Natural killer cell (primary cell): ENCODE data around the gene DHX8. TPM values are rescaled to one million over a fixed set of nuclear protein-coding genes. Genes with fewer than 3 reads are reported as not detected.

Experiments
- ATAC-seq, 3 donors: fragments of 150-1000 bp in 2 of 3; fragments of 200-7000 bp in 1 of 3; cut with Tn5 transposase; 1 replicate in 1 of 3; 2 replicates in 2 of 3; pipeline ENCODE4 v1.10.0; 2021; ENCODE audit warnings: mild to moderate bottlenecking in 2 of 3, moderate library complexity in 2 of 3
- DNase-seq, 2 donors: peaks; one replicate each; pipeline versions ENCODE4 v3.0.0 to v3.0.0-alpha.2; 2013 to 2021; ENCODE audit warnings: mixed read lengths in 1 of 2
- H3K27ac ChIP-seq: one replicate; pipeline ENCODE4 v1.5.1; 2013; ENCODE audit warnings: mild to moderate bottlenecking, low read length
- H3K27me3 ChIP-seq: one replicate; pipeline ENCODE4 v1.6.1; 2013; ENCODE audit warnings: low read length; ENCODE audit not compliant: control insufficient read depth, insufficient read depth
- H3K36me3 ChIP-seq: one replicate; pipeline ENCODE4 v1.6.1; 2013; ENCODE audit warnings: low read length; ENCODE audit not compliant: control insufficient read depth, insufficient read depth
- H3K4me1 ChIP-seq: one replicate; pipeline ENCODE4 v1.6.1; 2013; ENCODE audit warnings: low read length; ENCODE audit not compliant: control insufficient read depth, insufficient read depth
- H3K4me3 ChIP-seq: one replicate; pipeline ENCODE4 v1.5.1; 2013; ENCODE audit warnings: low read length
- H3K9me3 ChIP-seq: one replicate; pipeline ENCODE4 v1.6.1; 2013; ENCODE audit warnings: low read length; ENCODE audit not compliant: control insufficient read depth, insufficient read depth
- H3K27ac Mint-ChIP-seq, 2 donors: one replicate each; pipeline ENCODE4 v1.8.0; 2022; ENCODE audit warnings: mild to moderate bottlenecking in 2 of 2, mixed read lengths in 2 of 2, moderate library complexity in 1 of 2
- H3K27me3 Mint-ChIP-seq, 2 donors: one replicate each; pipeline ENCODE4 v1.8.0; 2022; ENCODE audit warnings: low read depth in 2 of 2, mixed read lengths in 2 of 2
- H3K36me3 Mint-ChIP-seq: one replicate; pipeline ENCODE4 v1.8.0; 2022; ENCODE audit warnings: mixed read lengths
- H3K4me1 Mint-ChIP-seq, 2 donors: one replicate each; pipeline ENCODE4 v1.8.0; 2022; ENCODE audit warnings: mixed read lengths in 2 of 2
- H3K4me3 Mint-ChIP-seq: one replicate; pipeline ENCODE4 v1.8.0; 2022; ENCODE audit warnings: mild to moderate bottlenecking, moderate library complexity, mixed read lengths
- H3K9me3 Mint-ChIP-seq, 2 donors: one replicate each; pipeline ENCODE4 v1.8.0; 2022; ENCODE audit warnings: mixed read lengths in 2 of 2
- CTCF ChIP-seq: fragments of 200-600 bp; IDR thresholded peaks from one replicate; pipeline ENCODE4 v1.8.0; 2022; ENCODE audit warnings: antibody characterized with exemption
- WGBS: methylation state at CpG from one replicate; pipeline ENCODE4 v1.1.7; 2013; ENCODE audit warnings: missing lambda C conversion rate; ENCODE audit not compliant: insufficient coverage; 5-methylcytosine and 5-hydroxymethylcytosine counted together
- intact Hi-C: fragments of 100-400 bp; cut with micrococcal nuclease; formaldehyde crosslinking; loops from one replicate; pipeline ENCODE4 v1.14.2; 2022
- total RNA-seq, 4 donors: library from RNA; stranded (reverse); fragments of 120-200 nt in 1 of 4; gene quantifications; one replicate each; pipeline versions ENCODE4 v1.2.3 to v1.2.4, GENCODE V29; 2013 to 2022

Gene DHX8
- total RNA-seq, 3 donors from 2014 or later (not counting 1 experiment from before 2014, with no cell fraction given): 88.3 to 106 (median 105) TPM

- Mint-ChIP-seq H3K4me1 (peaks cover 19 to 21% of the 10 kb centered on the region in 2 donors), H3K9me3 (no peaks in the 10 kb centered on the region), H3K27ac (no peak overlapping the region), H3K36me3 (no peaks in the 10 kb centered on the region), H3K27me3 (peaks cover 34 to 40% of the 10 kb centered on the region in 2 donors), H3K4me3 (no peak overlapping the region)
- WGBS: 92% methylated on average over 4 of the region's 8 CpGs
- no peaks in the 10 kb centered on the region for H3K9me3 ChIP-seq
- H3K4me1 ChIP-seq: peaks cover 24% of the 10 kb centered on the region
- no peak overlapping the region for H3K27ac ChIP-seq
- no peak overlapping the region for H3K4me3 ChIP-seq
- no peak for TF ChIP-seq CTCF
- intact Hi-C loops: no loop called here
- ATAC-seq (no peak), DNase-seq (no peak)
- H3K27me3 ChIP-seq: peaks cover 25% of the 10 kb centered on the region
- no peaks in the 10 kb centered on the region for H3K36me3 ChIP-seq
Observed at GRCh38 chr17:43542859-43543258, 59.1 kb downstream of the DHX8 start.

GRCh38 chr17:43543300-43543699 is 59.5 kb downstream of the DHX8 start:
- H3K27ac Mint-ChIP-seq: no peak overlapping the region
- no peaks in the 10 kb centered on the region for H3K9me3 ChIP-seq
- no peak overlapping the region for H3K27ac ChIP-seq
- peaks cover 36 to 44% of the 10 kb centered on the region in 2 donors for H3K27me3 Mint-ChIP-seq
- TF ChIP-seq CTCF: no peak
- DNase-seq (no peak), ATAC-seq (no peak)
- H3K9me3 Mint-ChIP-seq: no peaks in the 10 kb centered on the region
- peaks cover 19 to 21% of the 10 kb centered on the region in 2 donors for H3K4me1 Mint-ChIP-seq
- H3K27me3 ChIP-seq: peaks cover 29% of the 10 kb centered on the region
- no peak overlapping the region for H3K4me3 Mint-ChIP-seq
- H3K4me3 ChIP-seq: no peak overlapping the region
- no peaks in the 10 kb centered on the region for H3K36me3 ChIP-seq
- no peaks in the 10 kb centered on the region for H3K36me3 Mint-ChIP-seq
- intact Hi-C loops: no loop called here
- peaks cover 24% of the 10 kb centered on the region for H3K4me1 ChIP-seq
- WGBS: 58% methylated on average over 4 of the region's 4 CpGs

- DNase-seq (no peak), ATAC-seq (no peak)
- Mint-ChIP-seq H3K27ac (peak overlapping the region in 1 of 2 donors; percentile 72), H3K4me1 (peaks cover 19 to 21% of the 10 kb centered on the region in 2 donors), H3K9me3 (no peaks in the 10 kb centered on the region), H3K27me3 (peaks cover 36 to 45% of the 10 kb centered on the region in 2 donors), H3K4me3 (peak overlapping the region; percentile 79), H3K36me3 (no peaks in the 10 kb centered on the region)
- Histone ChIP-seq H3K4me1 (peaks cover 24% of the 10 kb centered on the region), H3K27me3 (peaks cover 29% of the 10 kb centered on the region), H3K36me3 (no peaks in the 10 kb centered on the region), H3K9me3 (no peaks in the 10 kb centered on the region), H3K4me3 (no peak overlapping the region), H3K27ac (no peak overlapping the region)
- intact Hi-C loops: no loop called here
- 27% methylated on average over 5 of the region's 7 CpGs for WGBS
- no peak for TF ChIP-seq CTCF
Observed at GRCh38 chr17:43543771-43544575, 60.2 kb downstream of the DHX8 start.

- peak overlapping the region in 1 of 2 donors; percentile 72 for H3K27ac Mint-ChIP-seq
- Histone ChIP-seq H3K27ac (no peak overlapping the region), H3K36me3 (no peaks in the 10 kb centered on the region), H3K27me3 (peaks cover 29% of the 10 kb centered on the region), H3K9me3 (no peaks in the 10 kb centered on the region), H3K4me1 (peaks cover 24% of the 10 kb centered on the region), H3K4me3 (no peak overlapping the region)
- intact Hi-C loops: no loop called here
- H3K36me3 Mint-ChIP-seq: no peaks in the 10 kb centered on the region
- ATAC-seq (peak in 1 of 3 donors; percentile 6), DNase-seq (peak in 1 of 2 donors; percentile 21)
- TF ChIP-seq CTCF: no peak
- H3K27me3 Mint-ChIP-seq: peaks cover 45 to 57% of the 10 kb centered on the region in 2 donors
- H3K4me3 Mint-ChIP-seq: peak overlapping the region; percentile 79
- H3K9me3 Mint-ChIP-seq: no peaks in the 10 kb centered on the region
- 0% methylated on average over 21 of the region's 21 CpGs for WGBS
- peaks cover 19 to 21% of the 10 kb centered on the region in 2 donors for H3K4me1 Mint-ChIP-seq
Observed at GRCh38 chr17:43545383-43545632, 61.5 kb downstream of the DHX8 start.
